Liver (tissue), 9 donors: ENCODE measurements around the gene MED26. TPM values are rescaled to one million over a fixed set of nuclear protein-coding genes. Genes with fewer than 3 reads are reported as not detected.

Experiments used
- DNase-seq: peaks from one replicate; pipeline ENCODE4 v3.0.0-alpha.2; 2017; ENCODE audit warnings: low spot score
- H3K27ac ChIP-seq, 2 donors: one replicate each; pipeline ENCODE4 v1.7.0; 2013; ENCODE audit warnings: inconsistent platforms in 2 of 2, low read length in 2 of 2, control low read depth in 1 of 2, low read depth in 1 of 2, mild to moderate bottlenecking in 1 of 2
- H3K27me3 ChIP-seq, 4 donors: one replicate each; pipeline versions ENCODE4 v1.6.1 to v1.7.0; 2013; ENCODE audit warnings: low read length in 3 of 4, inconsistent platforms in 1 of 4, mild to moderate bottlenecking in 1 of 4, moderate library complexity in 1 of 4; ENCODE audit not compliant: control insufficient read depth in 4 of 4, insufficient read depth in 4 of 4
- H3K36me3 ChIP-seq, 4 donors: one replicate each; pipeline versions ENCODE4 v1.6.1 to v1.7.0; 2013; ENCODE audit warnings: low read length in 3 of 4, mild to moderate bottlenecking in 3 of 4, low read depth in 1 of 4, moderate library complexity in 1 of 4; ENCODE audit not compliant: control insufficient read depth in 4 of 4, insufficient read depth in 3 of 4
- H3K4me1 ChIP-seq, 4 donors: one replicate each; pipeline versions ENCODE4 v1.6.1 to v1.7.0; 2013; ENCODE audit warnings: low read length in 3 of 4, mild to moderate bottlenecking in 3 of 4, moderate library complexity in 1 of 4; ENCODE audit not compliant: control insufficient read depth in 4 of 4, insufficient read depth in 4 of 4
- H3K4me3 ChIP-seq, 3 donors: one replicate each; pipeline versions ENCODE4 v1.6.1 to v1.7.0; 2013; ENCODE audit warnings: low read length in 3 of 3, control low read depth in 1 of 3, low read depth in 1 of 3, mild to moderate bottlenecking in 1 of 3
- H3K9ac ChIP-seq, 2 donors: one replicate each; pipeline ENCODE4 v1.7.0; 2013; ENCODE audit warnings: low read length in 2 of 2, mild to moderate bottlenecking in 2 of 2, moderate library complexity in 2 of 2, control low read depth in 1 of 2, low read depth in 1 of 2
- H3K9me3 ChIP-seq, 4 donors: one replicate each; pipeline versions ENCODE4 v1.6.1 to v1.7.0; 2013; ENCODE audit warnings: low read length in 3 of 4; ENCODE audit not compliant: control insufficient read depth in 4 of 4
- ATF3 ChIP-seq: IDR thresholded peaks from 2 replicates; pipeline ENCODE4 v1.6.1; 2016; ENCODE audit warnings: antibody characterized with exemption
- FOXA1 ChIP-seq: IDR thresholded peaks from 2 replicates; pipeline ENCODE4 v1.6.1; 2016; ENCODE audit warnings: antibody characterized with exemption
- FOXA2 ChIP-seq: IDR thresholded peaks from 2 replicates; pipeline ENCODE4 v1.6.1; 2016; ENCODE audit warnings: antibody characterized with exemption
- GABPA ChIP-seq, 2 donors: IDR thresholded peaks in 1 of 2; conservative IDR thresholded peaks in 1 of 2; 2 replicates each; pipeline ENCODE4 v1.6.1; 2016; ENCODE audit warnings: antibody characterized with exemption in 2 of 2, mild to moderate bottlenecking in 1 of 2, moderate library complexity in 1 of 2
- JUND ChIP-seq, 2 donors: IDR thresholded peaks; 2 replicates each; pipeline ENCODE4 v1.6.1; 2016; ENCODE audit warnings: antibody characterized with exemption in 2 of 2
- NR2F2 ChIP-seq: IDR thresholded peaks from 2 replicates; pipeline ENCODE4 v1.6.1; 2016; ENCODE audit warnings: antibody characterized with exemption
- RAD21 ChIP-seq, 2 donors: IDR thresholded peaks; 2 replicates each; pipeline ENCODE4 v1.6.1; 2016; ENCODE audit warnings: antibody characterized with exemption in 2 of 2, mild to moderate bottlenecking in 2 of 2
- REST ChIP-seq: IDR thresholded peaks from 2 replicates; pipeline ENCODE4 v1.6.1; 2016; ENCODE audit warnings: antibody characterized with exemption, mild to moderate bottlenecking
- RXRA ChIP-seq, 2 donors: IDR thresholded peaks; 2 replicates each; pipeline ENCODE4 v1.6.1; 2017 to 2018; ENCODE audit warnings: antibody characterized with exemption in 2 of 2, mild to moderate bottlenecking in 1 of 2
- SP1 ChIP-seq: IDR thresholded peaks from 2 replicates; pipeline ENCODE4 v1.6.1; 2018; ENCODE audit warnings: antibody characterized with exemption, mild to moderate bottlenecking
- TAF1 ChIP-seq: conservative IDR thresholded peaks from 2 replicates; pipeline ENCODE4 v1.6.1; 2016; ENCODE audit warnings: antibody characterized with exemption, mild to moderate bottlenecking
- YY1 ChIP-seq: IDR thresholded peaks from 2 replicates; pipeline ENCODE4 v1.6.1; 2016; ENCODE audit warnings: antibody characterized with exemption, mild to moderate bottlenecking
- ZBTB33 ChIP-seq: IDR thresholded peaks from 2 replicates; pipeline ENCODE4 v1.6.1; 2016; ENCODE audit warnings: antibody characterized with exemption
- WGBS: extraction: QIAGEN DNeasy Blood & Tissue Kit; methylation state at CpG from one replicate; pipeline ENCODE4 v1.1.7; 2013; 5-methylcytosine and 5-hydroxymethylcytosine counted together
- polyA plus RNA-seq, 2 donors: library from polyadenylated mRNA; stranded (reverse) in 1 of 2; unstranded in 1 of 2; fragments of 200-250 nt in 1 of 2; fragments of >200 nt in 1 of 2; fragmentation: Nextera tagmentation in 1 of 2; extraction: Ambion mirVana in 1 of 2; gene quantifications; one replicate each; pipeline versions ENCODE4 v1.2.1 to v1.2.3, GENCODE V29; 2013 to 2015
- total RNA-seq, 2 donors: library from RNA; depleted of rRNA; stranded (reverse); fragments of >200 nt; gene quantifications; one replicate each; pipeline ENCODE4 v1.2.3, GENCODE V29; 2014
- donor health status: healthy.
- donor health status: healthy.
- donor health status: healthy.
- donor health status: healthy.
- donor health status: healthy.

Gene MED26
- total and polyA plus RNA-seq, 4 donors = 1.5 to 3.8 (median 3.2) TPM

- DNase-seq = no peak
- peaks cover 15 to 41% (median 36%) of the 10 kb centered on the region in 4 donors for H3K4me1 ChIP-seq
- no peak overlapping the region for H3K4me3 ChIP-seq
- TF ChIP-seq SP1 (no peak), ZBTB33 (no peak), REST (no peak), RXRA (IDR thresholded peaks at IDR 0.05) (no peak), FOXA2 (no peak), NR2F2 (no peak), TAF1 (no peak), YY1 (no peak), ATF3 (no peak), GABPA (IDR thresholded peaks at IDR 0.05 in 1 of 2, conservative IDR thresholded peaks at IDR 0.05 in 1 of 2) (no peak), RAD21 (IDR thresholded peaks at IDR 0.05) (no peak), FOXA1 (no peak)
- H3K27ac ChIP-seq = no peak overlapping the region
- 82% methylated on average over 4 of the region's 4 CpGs for WGBS
- H3K9ac ChIP-seq = no peak overlapping the region
- no peaks in the 10 kb centered on the region for H3K9me3 ChIP-seq
- H3K27me3 ChIP-seq = no peaks in the 10 kb centered on the region
- peaks cover 4 to 11% (median 7%) of the 10 kb centered on the region in 4 donors for H3K36me3 ChIP-seq
Observed at GRCh38 chr19:16579381-16579780, 48.6 kb downstream of the MED26 start.

- no peak overlapping the region for H3K27ac ChIP-seq
- H3K4me1 ChIP-seq = peaks cover 20 to 51% (median 47%) of the 10 kb centered on the region in 4 donors
- H3K4me3 ChIP-seq = no peak overlapping the region
- no peak for TF ChIP-seq REST
- no peak for TF ChIP-seq YY1
- no peak for TF ChIP-seq JUND (IDR thresholded peaks at IDR 0.05)
- TF ChIP-seq ATF3 = no peak
- no peak for TF ChIP-seq RAD21 (IDR thresholded peaks at IDR 0.05)
- no peak for TF ChIP-seq NR2F2
- TF ChIP-seq FOXA1 = no peak
- no peak for TF ChIP-seq RXRA (IDR thresholded peaks at IDR 0.05)
- no peaks in the 10 kb centered on the region for H3K9me3 ChIP-seq
- H3K36me3 ChIP-seq = peaks cover 4 to 11% (median 7%) of the 10 kb centered on the region in 4 donors
- no peak overlapping the region for H3K9ac ChIP-seq
- WGBS = 91% methylated on average over 17 of the region's 17 CpGs
- no peaks in the 10 kb centered on the region for H3K27me3 ChIP-seq
- DNase-seq = no peak
Observed at GRCh38 chr19:16577531-16577985, 50.4 kb downstream of the MED26 start.
